ENCODE results near the gene ADPRHL1. TPM values are rescaled to one million over a fixed set of nuclear protein-coding genes. Genes with fewer than 3 reads are reported as not detected.

Gene ADPRHL1
- total RNA-seq, 2 donors from 2014 or later: 1.4 to 2.1 TPM

DNA sequence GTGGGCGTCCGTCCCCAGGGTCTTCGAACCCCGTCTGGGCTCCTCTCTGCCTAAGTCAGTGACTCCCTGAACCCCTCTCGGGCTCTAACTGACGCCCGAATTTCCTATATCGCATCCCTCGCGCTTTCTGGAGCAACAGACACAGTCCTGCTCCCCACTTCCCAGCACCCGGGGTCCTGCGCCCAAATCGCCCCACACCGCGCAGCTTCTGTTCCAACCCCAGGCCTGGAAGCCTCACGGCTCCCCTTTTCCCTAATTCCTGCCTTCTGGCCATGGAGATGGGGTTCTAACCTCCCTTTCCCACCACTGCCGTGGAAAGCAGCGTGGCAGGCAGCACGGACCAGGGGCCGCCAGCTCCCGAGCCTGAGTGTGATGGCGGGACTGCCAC is 87.7 kb downstream of the ADPRHL1 start:
- Mint-ChIP-seq H3K4me1 (ENCODE audit: low read depth) (peaks cover 14% of the 10 kb centered on the region), H3K27me3 (ENCODE audit: low read depth) (peaks cover 22% of the 10 kb centered on the region), H3K36me3 (ENCODE audit: insufficient read depth in 2 of 2) (peaks cover 0 to 1% of the 10 kb centered on the region in 2 donors), H3K4me3 (peak overlapping the region; percentile 55 to 65), H3K27ac (no peak overlapping the region), H3K9me3 (no peaks in the 10 kb centered on the region)
- DNase-seq (no peak), ATAC-seq (replicated peaks in 1 of 2) (no peak)

GRCh38 chr13:113364901-113365582 is 88.2 kb downstream of the ADPRHL1 start:
- H3K27ac Mint-ChIP-seq: no peak overlapping the region

GRCh38 chr13:113364311-113364889 is 88.9 kb downstream of the ADPRHL1 start:
- Mint-ChIP-seq H3K36me3 (ENCODE audit: insufficient read depth in 2 of 2) (peaks cover 0 to 1% of the 10 kb centered on the region in 2 donors), H3K4me3 (peak overlapping the region in 1 of 2 donors; percentile 55), H3K27ac (no peak overlapping the region), H3K27me3 (ENCODE audit: low read depth) (peaks cover 23% of the 10 kb centered on the region), H3K9me3 (no peaks in the 10 kb centered on the region), H3K4me1 (ENCODE audit: low read depth) (peaks cover 14% of the 10 kb centered on the region)
- ATAC-seq (replicated peaks in 1 of 2) (no peak), DNase-seq (peak; percentile 17 to 18)

More at GRCh38 chr13:113364901-113365582, 88.2 kb downstream of the ADPRHL1 start:
- H3K4me1 Mint-ChIP-seq (ENCODE audit: low read depth): peaks cover 14% of the 10 kb centered on the region
- DNase-seq (no peak), ATAC-seq (replicated peaks in 1 of 2) (no peak)
- H3K4me3 Mint-ChIP-seq: peak overlapping the region; percentile 55 to 65
- no peaks in the 10 kb centered on the region for H3K9me3 Mint-ChIP-seq
- H3K36me3 Mint-ChIP-seq (ENCODE audit: insufficient read depth in 2 of 2): peaks cover 0 to 1% of the 10 kb centered on the region in 2 donors
- H3K27me3 Mint-ChIP-seq (ENCODE audit: low read depth): peaks cover 22% of the 10 kb centered on the region

GRCh38 chr13:113361406-113361805 is 91.9 kb downstream of the ADPRHL1 start:
- Mint-ChIP-seq H3K9me3 (no peaks in the 10 kb centered on the region), H3K4me3 (no peak overlapping the region), H3K4me1 (ENCODE audit: low read depth) (peaks cover 14% of the 10 kb centered on the region), H3K36me3 (ENCODE audit: insufficient read depth in 2 of 2) (peaks cover 0 to 1% of the 10 kb centered on the region in 2 donors), H3K27me3 (ENCODE audit: low read depth) (peaks cover 31% of the 10 kb centered on the region), H3K27ac (no peak overlapping the region)
- ATAC-seq (replicated peaks in 1 of 2) (peak; percentile 28 to 46), DNase-seq (no peak)

GRCh38 chr13:113360446-113360845 is 92.8 kb downstream of the ADPRHL1 start:
- Mint-ChIP-seq H3K9me3 (no peaks in the 10 kb centered on the region), H3K27ac (no peak overlapping the region), H3K36me3 (ENCODE audit: insufficient read depth in 2 of 2) (no peaks in the 10 kb centered on the region), H3K4me1 (ENCODE audit: low read depth) (peaks cover 14% of the 10 kb centered on the region), H3K27me3 (ENCODE audit: low read depth) (peaks cover 26% of the 10 kb centered on the region), H3K4me3 (no peak overlapping the region)
- ATAC-seq (replicated peaks in 1 of 2) (no peak), DNase-seq (no peak)

DNA sequence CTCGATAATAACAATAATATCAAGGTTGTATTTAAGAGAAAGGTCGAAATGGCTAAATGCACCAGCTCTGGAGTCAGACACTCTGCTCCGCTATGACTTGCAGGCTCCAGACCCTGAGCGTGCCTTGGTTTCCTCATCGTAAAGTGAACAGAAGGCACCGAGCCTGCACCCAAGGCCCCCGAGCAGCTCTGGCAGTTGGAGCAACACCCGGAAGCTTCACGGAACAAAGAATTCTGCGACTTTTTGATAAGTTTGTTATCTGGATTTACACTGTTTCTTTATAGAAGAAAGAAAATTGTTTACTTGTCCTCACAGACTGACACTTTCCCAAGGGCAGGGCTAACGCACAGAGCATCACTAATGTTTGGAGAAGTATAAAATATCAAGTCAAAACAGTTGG is 93.7 kb downstream of the ADPRHL1 start:
- DNase-seq: no peak
- Mint-ChIP-seq H3K9me3 (no peaks in the 10 kb centered on the region), H3K36me3 (ENCODE audit: insufficient read depth in 2 of 2) (no peaks in the 10 kb centered on the region), H3K27ac (no peak overlapping the region), H3K4me3 (no peak overlapping the region), H3K27me3 (ENCODE audit: low read depth) (peaks cover 21% of the 10 kb centered on the region), H3K4me1 (ENCODE audit: low read depth) (peaks cover 14% of the 10 kb centered on the region)
- ATAC-seq (replicated peaks in 1 of 2): no peak

DNA sequence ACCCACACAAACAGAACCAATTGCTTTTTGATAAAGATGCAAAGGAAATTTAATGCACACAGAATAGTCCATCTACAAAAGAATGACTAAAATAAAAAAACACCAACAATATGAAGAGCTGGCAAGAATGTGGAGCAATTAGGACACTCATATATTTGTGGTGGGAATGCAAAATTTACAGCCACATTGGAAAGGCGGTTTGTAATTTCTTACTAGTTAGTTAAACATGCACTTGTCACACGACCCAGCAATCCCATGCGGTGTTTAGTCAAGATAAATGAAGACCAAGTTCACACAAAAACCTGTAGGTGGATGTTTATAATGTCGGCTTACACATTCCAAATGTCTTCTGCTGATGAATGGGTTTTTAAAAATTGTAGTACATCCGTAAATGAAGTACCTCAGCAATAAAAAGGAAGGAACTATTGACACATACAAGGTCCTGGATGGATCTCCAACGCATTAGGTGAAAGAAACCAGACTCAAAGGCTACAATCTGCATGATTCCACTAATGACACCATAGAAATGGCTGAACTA is 94.6 kb downstream of the ADPRHL1 start:
- Mint-ChIP-seq H3K27ac (no peak overlapping the region), H3K9me3 (no peaks in the 10 kb centered on the region), H3K4me1 (ENCODE audit: low read depth) (peaks cover 14% of the 10 kb centered on the region), H3K27me3 (ENCODE audit: low read depth) (peaks cover 21% of the 10 kb centered on the region), H3K4me3 (no peak overlapping the region), H3K36me3 (ENCODE audit: insufficient read depth in 2 of 2) (no peaks in the 10 kb centered on the region)
- DNase-seq (no peak), ATAC-seq (replicated peaks in 1 of 2) (no peak)

DNA sequence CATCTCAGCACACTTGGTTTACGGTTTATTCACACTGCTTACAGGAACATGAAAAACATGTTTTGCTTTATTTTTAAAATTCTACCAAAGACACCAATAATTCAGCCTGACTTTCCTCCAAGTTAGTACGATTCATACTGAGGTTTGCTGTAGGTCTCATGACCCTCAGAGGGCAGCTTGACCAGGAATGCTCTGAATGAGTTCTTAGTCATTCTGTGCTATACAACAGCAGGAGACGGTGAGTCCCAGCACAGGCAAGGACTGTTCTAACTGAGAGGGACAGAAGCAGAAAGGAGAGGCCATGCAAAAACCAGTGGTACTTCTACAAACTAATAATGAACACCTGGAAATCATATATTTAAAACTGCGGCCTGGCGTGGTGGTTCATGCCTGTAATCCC is 95.8 kb downstream of the ADPRHL1 start:
- DNase-seq: no peak
- Mint-ChIP-seq H3K27me3 (ENCODE audit: low read depth) (peaks cover 17% of the 10 kb centered on the region), H3K9me3 (no peaks in the 10 kb centered on the region), H3K27ac (no peak overlapping the region), H3K4me3 (no peak overlapping the region), H3K36me3 (ENCODE audit: insufficient read depth in 2 of 2) (no peaks in the 10 kb centered on the region), H3K4me1 (ENCODE audit: low read depth) (peaks cover 10% of the 10 kb centered on the region)
- no peak for ATAC-seq (replicated peaks in 1 of 2)

DNA sequence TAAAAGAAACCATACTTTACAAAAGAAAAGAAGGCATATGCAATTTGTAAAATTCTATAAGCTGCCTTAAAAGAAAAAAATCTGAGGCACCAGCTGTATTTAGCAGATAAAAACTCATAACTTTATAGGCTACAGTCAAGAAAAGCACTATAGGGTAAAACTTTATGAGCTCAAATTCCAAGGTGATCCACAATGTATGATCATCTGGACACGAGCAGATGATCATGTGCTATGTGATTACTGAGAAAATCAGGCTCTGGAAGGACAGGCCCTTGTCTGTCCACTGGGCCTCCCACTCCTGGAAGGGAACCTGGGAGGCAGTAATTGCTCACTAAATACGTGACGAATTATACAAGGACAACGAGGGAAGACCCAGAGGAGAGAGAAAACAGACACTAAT is 96.7 kb downstream of the ADPRHL1 start:
- Mint-ChIP-seq H3K4me3 (no peak overlapping the region), H3K27ac (no peak overlapping the region), H3K4me1 (ENCODE audit: low read depth) (peaks cover 6% of the 10 kb centered on the region), H3K9me3 (no peaks in the 10 kb centered on the region), H3K36me3 (ENCODE audit: insufficient read depth in 2 of 2) (no peaks in the 10 kb centered on the region), H3K27me3 (ENCODE audit: low read depth) (peaks cover 9% of the 10 kb centered on the region)
- DNase-seq (no peak), ATAC-seq (replicated peaks in 1 of 2) (no peak)

DNA sequence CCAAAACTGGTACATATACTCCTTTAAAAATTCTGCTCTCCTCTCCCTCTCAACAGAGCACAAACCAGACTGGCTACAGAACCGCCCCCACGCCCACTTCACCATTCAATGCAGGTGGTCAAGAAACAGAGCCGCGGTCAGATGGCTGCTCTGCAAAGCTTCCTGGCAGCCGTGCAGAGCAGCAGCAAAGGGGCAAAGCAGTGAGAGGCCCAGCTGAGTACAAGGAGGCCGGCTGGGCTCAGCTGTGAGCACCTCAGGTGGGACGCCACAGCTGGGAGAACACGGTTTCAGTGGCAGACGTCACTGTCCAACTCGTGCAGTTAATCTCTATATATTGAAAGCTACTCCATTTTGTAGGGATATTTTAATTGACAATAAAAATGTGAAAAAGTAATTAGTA is 97.7 kb downstream of the ADPRHL1 start:
- DNase-seq (no peak), ATAC-seq (replicated peaks in 1 of 2) (no peak)
- no peak overlapping the region for H3K27ac Mint-ChIP-seq
- peaks cover 9% of the 10 kb centered on the region for H3K27me3 Mint-ChIP-seq (ENCODE audit: low read depth)
- H3K36me3 Mint-ChIP-seq (ENCODE audit: insufficient read depth in 2 of 2): no peaks in the 10 kb centered on the region
- no peaks in the 10 kb centered on the region for H3K9me3 Mint-ChIP-seq
- no peak overlapping the region for H3K4me3 Mint-ChIP-seq
- no peaks in the 10 kb centered on the region for H3K4me1 Mint-ChIP-seq (ENCODE audit: low read depth)

DNA sequence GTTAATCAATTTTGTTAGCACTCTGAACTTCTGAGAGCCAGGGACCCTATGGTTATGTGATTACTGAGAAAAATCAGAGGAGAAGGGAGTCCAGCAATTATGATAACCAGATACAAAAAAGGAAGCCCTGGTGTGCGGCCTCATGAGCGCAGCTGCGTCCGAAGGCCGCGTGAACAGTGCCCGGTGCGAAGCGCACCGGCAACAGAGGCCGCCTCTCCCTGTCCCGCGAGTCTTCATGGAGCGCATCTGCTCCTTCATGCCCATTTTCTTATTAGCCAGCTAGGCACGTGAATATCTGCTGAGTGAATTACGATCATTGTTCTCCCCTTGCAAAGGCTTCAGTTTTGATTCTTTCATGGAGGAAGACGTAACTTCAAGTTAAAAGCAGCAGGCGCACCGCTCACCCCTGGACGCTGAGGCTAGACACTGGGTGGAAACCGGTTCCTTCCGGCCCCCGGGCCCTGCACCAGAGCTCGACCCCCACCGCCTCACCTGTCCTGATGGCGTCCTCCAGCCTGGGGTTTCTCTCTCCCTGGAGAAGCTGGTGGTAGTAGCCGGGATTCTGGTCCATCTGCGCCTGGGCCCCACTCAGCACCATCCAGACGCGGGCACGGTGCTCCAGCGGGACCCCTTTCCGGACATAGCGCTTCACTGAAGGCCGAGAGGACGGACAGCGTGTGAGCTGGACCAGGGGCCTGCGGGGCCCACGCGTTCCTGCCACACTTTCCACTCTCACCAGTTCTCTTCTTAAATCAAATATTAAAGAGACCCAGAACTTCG is 98.3 kb downstream of the ADPRHL1 start:
- no peaks in the 10 kb centered on the region for H3K36me3 Mint-ChIP-seq (ENCODE audit: insufficient read depth in 2 of 2)
- peaks cover 9% of the 10 kb centered on the region for H3K27me3 Mint-ChIP-seq (ENCODE audit: low read depth)
- no peak overlapping the region for H3K27ac Mint-ChIP-seq
- no peak for ATAC-seq (replicated peaks in 1 of 2)
- no peaks in the 10 kb centered on the region for H3K4me1 Mint-ChIP-seq (ENCODE audit: low read depth)
- no peaks in the 10 kb centered on the region for H3K9me3 Mint-ChIP-seq
- H3K4me3 Mint-ChIP-seq: no peak overlapping the region
- DNase-seq: no peak

- no peak for ATAC-seq (replicated peaks in 1 of 2)
- Mint-ChIP-seq H3K27me3 (ENCODE audit: low read depth) (no peaks in the 10 kb centered on the region), H3K36me3 (ENCODE audit: insufficient read depth in 2 of 2) (no peaks in the 10 kb centered on the region), H3K9me3 (no peaks in the 10 kb centered on the region), H3K27ac (no peak overlapping the region), H3K4me3 (no peak overlapping the region), H3K4me1 (ENCODE audit: low read depth) (no peaks in the 10 kb centered on the region)
- DNase-seq: no peak
These were observed 100.0 kb downstream of the ADPRHL1 start for GRCh38 chr13:113353254-113353653.

GRCh38 chr13:113351514-113352026 is 101.7 kb downstream of the ADPRHL1 start:
- Mint-ChIP-seq H3K9me3 (no peaks in the 10 kb centered on the region), H3K27me3 (ENCODE audit: low read depth) (no peaks in the 10 kb centered on the region), H3K27ac (no peak overlapping the region), H3K4me1 (ENCODE audit: low read depth) (no peaks in the 10 kb centered on the region), H3K4me3 (no peak overlapping the region), H3K36me3 (ENCODE audit: insufficient read depth in 2 of 2) (no peaks in the 10 kb centered on the region)
- no peak for ATAC-seq (replicated peaks in 1 of 2)
- DNase-seq: no peak

Measured in activated T-cell treated with anti-CD3 and anti-CD28 coated beads, Interleukin-2, amount 50 U/mL, for 72 hours (primary cell).